AG04450 (cell line): ENCODE measurements around the gene KCP. TPM values are rescaled to one million over a fixed set of nuclear protein-coding genes. Genes with fewer than 3 reads are reported as not detected.
A peak's percentile ranks its signal among the peaks of the same experiment; 100 is the strongest.

Experiments used
- CTCF ChIA-PET: fragments of 300-600, 350-600 bp; formaldehyde crosslinking; extraction: SDS; loops from one replicate; lab custom pipeline; 2022; ENCODE audit warnings: antibody characterized with exemption, inconsistent platforms; lab: Charles Lee
- POLR2A ChIA-PET: fragments of 350-600 bp; formaldehyde crosslinking; extraction: SDS; loops from one replicate; lab custom pipeline; 2021; ENCODE audit warnings: antibody characterized with exemption, inconsistent platforms; lab: Yijun Ruan, JAX
- DNase-seq: peaks from one replicate; pipeline ENCODE4 v3.0.0-alpha.2; 2011; ENCODE audit warnings: low read depth, low spot score
- H3K27ac ChIP-seq: one replicate; pipeline ENCODE4 v1.5.1; 2012; ENCODE audit warnings: low read depth, low read length, control low read depth
- H3K27me3 ChIP-seq: one replicate; pipeline ENCODE4 v1.6.0; 2012; ENCODE audit warnings: low read length; ENCODE audit not compliant: control insufficient read depth, insufficient read depth
- H3K4me3 ChIP-seq: 2 replicates; pipeline ENCODE4 v1.5.1; 2011; ENCODE audit warnings: mild to moderate bottlenecking, low read depth, low read length, control low read depth
- H3K9me3 ChIP-seq: 2 replicates; pipeline ENCODE4 v1.5.1; 2012; ENCODE audit warnings: low read length; ENCODE audit not compliant: control insufficient read depth, insufficient read depth
- polyA plus RNA-seq: library from polyadenylated mRNA; depleted of rRNA; stranded (reverse); fragments of >200 nt; gene quantifications from 2 replicates; pipeline ENCODE4 v1.2.3, GENCODE V29; 2011
- TF ChIP-seq, protein P1 (sequence below): IDR thresholded peaks from 2 replicates; pipeline ENCODE4 v1.5.1; 2011; ENCODE audit warnings: low read depth, low read length, control low read depth, inconsistent platforms

The KCP gene
- polyA plus RNA-seq, 1 experiment, result 0.04 TPM

DNA sequence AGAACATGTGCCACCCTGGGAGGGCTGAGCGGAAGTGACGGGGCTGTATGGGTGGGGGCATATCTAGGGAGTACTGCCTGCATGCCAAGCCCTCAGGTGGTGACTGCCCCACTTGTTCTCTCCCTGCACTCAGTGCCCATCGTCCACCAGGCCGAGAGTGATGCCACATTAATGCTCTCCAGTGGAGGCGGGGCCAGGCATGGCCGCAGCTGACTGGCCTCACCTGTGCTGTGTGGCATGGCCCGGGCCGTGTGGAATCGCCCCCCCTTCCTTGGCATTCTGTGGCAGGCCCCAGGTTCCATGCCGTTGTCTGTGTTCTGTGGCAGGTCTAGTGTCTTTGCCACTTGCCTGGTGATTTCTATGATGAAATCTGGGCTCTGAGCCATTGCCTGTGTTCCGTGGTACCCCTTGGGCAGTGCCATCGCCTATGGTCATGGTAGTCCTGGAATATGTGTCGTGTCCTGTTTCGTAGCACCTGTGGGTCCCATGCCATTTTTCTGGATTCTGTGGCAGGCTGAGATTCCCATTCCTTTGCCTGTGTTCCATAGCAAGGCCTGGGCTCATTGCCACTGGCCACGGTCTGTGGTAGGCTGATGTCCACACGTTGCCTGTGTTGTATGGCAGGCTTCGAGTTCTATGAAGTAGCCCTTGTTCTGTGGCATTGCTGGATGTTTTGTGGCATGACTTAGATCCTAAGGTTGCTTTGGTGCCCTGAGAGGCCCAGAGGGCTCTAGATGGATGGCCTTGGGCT is 71.4 kb downstream of the KCP start:
- Histone ChIP-seq H3K27ac (no peak overlapping the region), H3K27me3 (no peaks in the 10 kb centered on the region), H3K9me3 (no peaks in the 10 kb centered on the region; the same call in 1 of the 2 replicates), H3K4me3 (no peak overlapping the region)
- ChIA-PET POLR2A (interaction anchor here (0.6 kb wide), 1 partner anchor 119 kb away, joined by 4 read pairs; no protein-coding TSS in a partner anchor), CTCF (no interaction called here)
- TF ChIP-seq, protein P1, sequence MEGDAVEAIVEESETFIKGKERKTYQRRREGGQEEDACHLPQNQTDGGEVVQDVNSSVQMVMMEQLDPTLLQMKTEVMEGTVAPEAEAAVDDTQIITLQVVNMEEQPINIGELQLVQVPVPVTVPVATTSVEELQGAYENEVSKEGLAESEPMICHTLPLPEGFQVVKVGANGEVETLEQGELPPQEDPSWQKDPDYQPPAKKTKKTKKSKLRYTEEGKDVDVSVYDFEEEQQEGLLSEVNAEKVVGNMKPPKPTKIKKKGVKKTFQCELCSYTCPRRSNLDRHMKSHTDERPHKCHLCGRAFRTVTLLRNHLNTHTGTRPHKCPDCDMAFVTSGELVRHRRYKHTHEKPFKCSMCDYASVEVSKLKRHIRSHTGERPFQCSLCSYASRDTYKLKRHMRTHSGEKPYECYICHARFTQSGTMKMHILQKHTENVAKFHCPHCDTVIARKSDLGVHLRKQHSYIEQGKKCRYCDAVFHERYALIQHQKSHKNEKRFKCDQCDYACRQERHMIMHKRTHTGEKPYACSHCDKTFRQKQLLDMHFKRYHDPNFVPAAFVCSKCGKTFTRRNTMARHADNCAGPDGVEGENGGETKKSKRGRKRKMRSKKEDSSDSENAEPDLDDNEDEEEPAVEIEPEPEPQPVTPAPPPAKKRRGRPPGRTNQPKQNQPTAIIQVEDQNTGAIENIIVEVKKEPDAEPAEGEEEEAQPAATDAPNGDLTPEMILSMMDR, result no peak
- no peak for DNase-seq

GRCh38 chr7:128838109-128838779 is 72.3 kb downstream of the KCP start:
- peak overlapping the region; percentile 21 for H3K27ac ChIP-seq
- H3K27me3 ChIP-seq, result no peaks in the 10 kb centered on the region
- H3K9me3 ChIP-seq, result no peaks in the 10 kb centered on the region; the same call in 1 of the 2 replicates
- no peak overlapping the region for H3K4me3 ChIP-seq
- POLR2A ChIA-PET, result no interaction called here
- CTCF ChIA-PET, result no interaction called here
- TF ChIP-seq, protein P1, result no peak
- no peak for DNase-seq

GRCh38 chr7:128837521-128837921 is 73.0 kb downstream of the KCP start:
- DNase-seq, result no peak
- H3K4me3 ChIP-seq, result no peak overlapping the region
- TF ChIP-seq, protein P1, result no peak
- ChIA-PET CTCF (no interaction called here), POLR2A (no interaction called here)
- H3K27ac ChIP-seq, result no peak overlapping the region
- no peaks in the 10 kb centered on the region for H3K27me3 ChIP-seq
- H3K9me3 ChIP-seq, result no peaks in the 10 kb centered on the region; the same call in 1 of the 2 replicates

DNA sequence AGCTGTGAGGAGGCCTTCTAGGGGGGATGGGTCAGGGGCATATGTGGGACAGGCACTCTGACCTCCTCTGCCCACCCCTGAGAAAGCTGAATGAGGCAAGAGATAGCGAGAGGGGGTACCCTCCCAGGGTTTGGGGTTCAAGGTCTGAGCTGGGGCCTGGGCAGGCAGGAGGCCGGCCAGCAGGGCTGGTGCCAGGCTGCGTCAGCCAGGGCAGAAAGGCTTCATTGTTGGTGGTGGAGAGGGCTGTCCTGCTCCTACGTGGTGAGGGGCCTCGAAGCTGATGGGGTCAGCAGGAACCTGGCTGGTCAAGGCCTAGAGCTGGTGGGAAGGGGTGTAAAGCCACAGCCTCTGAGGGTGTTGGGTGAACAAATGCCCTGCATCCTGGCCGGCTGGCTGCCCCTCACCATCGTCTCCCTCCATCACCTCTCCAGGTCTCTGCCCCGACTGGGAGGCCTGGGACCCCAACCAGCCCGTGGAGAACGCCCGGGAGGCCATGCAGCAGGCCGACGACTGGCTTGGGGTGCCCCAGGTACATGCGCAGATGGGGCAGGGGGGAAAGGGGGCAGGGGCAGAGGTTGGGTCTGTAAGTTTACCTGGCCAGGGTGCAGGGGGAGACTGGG is 73.7 kb downstream of the KCP start:
- CTCF ChIA-PET, result interaction anchor here (2.1 kb wide), 1 partner anchor 47 kb away, joined by 8 read pairs; no protein-coding TSS in a partner anchor
- H3K9me3 ChIP-seq, result no peaks in the 10 kb centered on the region; the same call in 1 of the 2 replicates
- no peak overlapping the region for H3K4me3 ChIP-seq
- no peaks in the 10 kb centered on the region for H3K27me3 ChIP-seq
- no peak for DNase-seq
- TF ChIP-seq, protein P1, result no peak
- POLR2A ChIA-PET, result interaction anchor here (1.6 kb wide), 1 partner anchor 9 kb away, joined by 7 read pairs; no protein-coding TSS in a partner anchor
- H3K27ac ChIP-seq, result peak overlapping the region; percentile 65
